Fibroblast of lung (primary cell): ENCODE measurements around the gene UQCRHL.

Experiments
- CTCF ChIP-seq, 2 donors: IDR thresholded peaks in 1 of 2; conservative IDR thresholded peaks in 1 of 2; 1 replicate in 1 of 2; 2 replicates in 1 of 2; pipeline ENCODE4 v1.5.1; 2011 to 2012; ENCODE audit warnings: low read length in 2 of 2, control low read depth in 1 of 2, inconsistent platforms in 1 of 2, low read depth in 1 of 2, mild to moderate bottlenecking in 1 of 2
- EZH2 ChIP-seq: IDR thresholded peaks from 2 replicates; pipeline ENCODE4 v1.5.1; 2012; ENCODE audit warnings: low read length, control low read depth, mild to moderate bottlenecking; ENCODE audit errors: missing control alignments

- TF ChIP-seq CTCF (conservative IDR thresholded peaks at IDR 0.05 in 1 of 2, IDR thresholded peaks at IDR 0.05 in 1 of 2; ENCODE audit: low read depth in 1 of 2, low read length in 2 of 2) (no peak), EZH2 (no peak)
These were observed 43.1 kb upstream of the UQCRHL start for GRCh38 chr1:15850471-15851001.
